SK-N-SH (cell line): ENCODE measurements around the gene SYNE2. TPM values are rescaled to one million over a fixed set of nuclear protein-coding genes. Genes with fewer than 3 reads are reported as not detected.
"Not testable (repeated sequence)": the region's sequence is repeated elsewhere in the genome, so short reads cannot be mapped to it uniquely, and the experiment has no call there.

Experiments used
- CTCF ChIA-PET: fragments of 300-600, 350-600 bp; formaldehyde crosslinking; extraction: SDS; loops from one replicate; lab custom pipeline; 2021; lab: Yijun Ruan, JAX
- POLR2A ChIA-PET: fragments of 350-600 bp; sonication (Branson Sonifier 250); formaldehyde crosslinking; extraction: SDS; loops from one replicate; lab custom pipeline; 2020; ENCODE audit warnings: antibody characterized with exemption, inconsistent platforms; lab: Yijun Ruan, JAX
- DNase-seq: peaks from one replicate; pipeline ENCODE4 v3.0.0; 2012
- H2AFZ ChIP-seq: fragments of 200-600 bp; sonication (generic); 2 replicates; pipeline ENCODE4 v1.8.1; 2016; ENCODE audit warnings: antibody characterized with exemption, mild to moderate bottlenecking, low read depth
- H3F3A ChIP-seq: fragments of 200-600 bp; sonication (generic); replicated peaks from 2 replicates; pipeline ENCODE3; 2016; ENCODE audit warnings: antibody characterized with exemption, mild to moderate bottlenecking; ENCODE audit not compliant: insufficient read depth
- H3K27ac ChIP-seq, 2 experiments: fragments of 200-500 bp in 1 of 2; fragments of 200-600 bp in 1 of 2; sonication (Bioruptor generic) in 1 of 2; sonication (generic), shearing (Covaris generic) in 1 of 2; 2 replicates each; pipeline versions ENCODE4 v1.5.1 to v1.6.1; 2014 to 2016; ENCODE audit warnings: low read depth in 2 of 2, inconsistent platforms in 1 of 2, low read length in 1 of 2, mild to moderate bottlenecking in 1 of 2, mixed read lengths in 1 of 2
- H3K27me3 ChIP-seq: fragments of 200-600 bp; sonication (generic), shearing (Covaris generic); 2 replicates; pipeline ENCODE4 v1.6.1; 2016; ENCODE audit warnings: mixed run types; ENCODE audit not compliant: insufficient read depth
- H3K36me3 ChIP-seq, 2 experiments: fragments of 200-500 bp in 1 of 2; fragments of 200-600 bp in 1 of 2; sonication (Bioruptor generic) in 1 of 2; sonication (generic) in 1 of 2; replicated peaks in 1 of 2; 2 replicates each; pipeline versions ENCODE3 to v1.5.1; 2014 to 2016; ENCODE audit warnings: low read length in 1 of 2, mild to moderate bottlenecking in 1 of 2; ENCODE audit not compliant: insufficient read depth in 2 of 2, control insufficient read depth in 1 of 2
- H3K4me1 ChIP-seq, 2 experiments: fragments of 200-500 bp in 1 of 2; fragments of 200-600 bp in 1 of 2; sonication (Bioruptor generic) in 1 of 2; sonication (generic), shearing (Covaris generic) in 1 of 2; 2 replicates each; pipeline versions ENCODE4 v1.5.1 to v1.6.1; 2014 to 2016; ENCODE audit warnings: low read depth in 1 of 2, low read length in 1 of 2, mixed run types in 1 of 2; ENCODE audit not compliant: insufficient read depth in 2 of 2, control insufficient read depth in 1 of 2
- H3K4me2 ChIP-seq: fragments of 200-600 bp; sonication (generic), shearing (Covaris generic); 2 replicates; pipeline ENCODE4 v1.6.1; 2017; ENCODE audit warnings: mixed run types
- H3K4me3 ChIP-seq, 2 experiments: fragments of 200-500 bp in 1 of 2; fragments of 200-600 bp in 1 of 2; sonication (Bioruptor generic) in 1 of 2; sonication (generic), shearing (Covaris generic) in 1 of 2; 2 replicates each; pipeline versions ENCODE4 v1.5.1 to v1.8.1; 2014 to 2016; ENCODE audit warnings: low read depth in 2 of 2, inconsistent platforms in 1 of 2, low read length in 1 of 2, mild to moderate bottlenecking in 1 of 2, mixed read lengths in 1 of 2, moderate library complexity in 1 of 2
- H3K79me2 ChIP-seq: fragments of 200-600 bp; sonication (generic); 2 replicates; pipeline ENCODE4 v1.8.1; 2017; ENCODE audit warnings: mild to moderate bottlenecking; ENCODE audit not compliant: insufficient read depth
- H3K9ac ChIP-seq: fragments of 200-600 bp; sonication (generic); 2 replicates; pipeline ENCODE4 v1.6.1; 2017; ENCODE audit warnings: mixed run types
- H3K9me2 ChIP-seq: fragments of 200-600 bp; sonication (generic); 2 replicates; pipeline ENCODE4 v1.6.1; 2017; ENCODE audit warnings: mixed run types
- H3K9me3 ChIP-seq: fragments of 200-600 bp; sonication (generic); 2 replicates; pipeline ENCODE4 v1.6.1; 2017; ENCODE audit warnings: mixed run types, mild to moderate bottlenecking, moderate library complexity
- H4K20me1 ChIP-seq: fragments of 200-600 bp; sonication (generic); 2 replicates; pipeline ENCODE4 v1.6.1; 2017; ENCODE audit warnings: mild to moderate bottlenecking, mixed run types; ENCODE audit not compliant: insufficient read depth
- ELF1 ChIP-seq: IDR thresholded peaks from 2 replicates; pipeline ENCODE4 v1.4.0; 2012
- NRF1 ChIP-seq: IDR thresholded peaks from 2 replicates; pipeline ENCODE4 v1.6.1; 2012; ENCODE audit warnings: low read depth, mild to moderate bottlenecking, low read length
- RFX5 ChIP-seq: IDR thresholded peaks from 2 replicates; pipeline ENCODE4 v1.6.1; 2012; ENCODE audit warnings: mild to moderate bottlenecking, improper control_type of control experiment, low read length
- WGBS: methylation state at CpG from one replicate; pipeline ENCODE4 v1.1.6; 2017; ENCODE audit warnings: low lambda C conversion rate; 5-methylcytosine and 5-hydroxymethylcytosine counted together
- polyA plus RNA-seq, 3 experiments: library from polyadenylated mRNA; depleted of rRNA; stranded (reverse); fragments of >200 nt; gene quantifications; 2 replicates each; pipeline ENCODE4 v1.2.3, GENCODE V29; 2012
- TF ChIP-seq, protein P1 (sequence below): IDR thresholded peaks from 2 replicates; pipeline ENCODE4; 2012
- TF ChIP-seq, protein P2 (sequence below): fragments of 150-350 bp; IDR thresholded peaks from 2 replicates; pipeline ENCODE4 v1.6.1; 2016; ENCODE audit warnings: mild to moderate bottlenecking, low read depth, low read length
- TF ChIP-seq, protein P3 (sequence below): IDR thresholded peaks from 2 replicates; pipeline ENCODE4 v1.4.0; 2012; ENCODE audit warnings: low read depth, borderline replicate concordance

The SYNE2 gene
- polyA plus RNA-seq, 1 of the 3 experiments (the other 2 are of a cell fraction): 7.1 TPM

DNA sequence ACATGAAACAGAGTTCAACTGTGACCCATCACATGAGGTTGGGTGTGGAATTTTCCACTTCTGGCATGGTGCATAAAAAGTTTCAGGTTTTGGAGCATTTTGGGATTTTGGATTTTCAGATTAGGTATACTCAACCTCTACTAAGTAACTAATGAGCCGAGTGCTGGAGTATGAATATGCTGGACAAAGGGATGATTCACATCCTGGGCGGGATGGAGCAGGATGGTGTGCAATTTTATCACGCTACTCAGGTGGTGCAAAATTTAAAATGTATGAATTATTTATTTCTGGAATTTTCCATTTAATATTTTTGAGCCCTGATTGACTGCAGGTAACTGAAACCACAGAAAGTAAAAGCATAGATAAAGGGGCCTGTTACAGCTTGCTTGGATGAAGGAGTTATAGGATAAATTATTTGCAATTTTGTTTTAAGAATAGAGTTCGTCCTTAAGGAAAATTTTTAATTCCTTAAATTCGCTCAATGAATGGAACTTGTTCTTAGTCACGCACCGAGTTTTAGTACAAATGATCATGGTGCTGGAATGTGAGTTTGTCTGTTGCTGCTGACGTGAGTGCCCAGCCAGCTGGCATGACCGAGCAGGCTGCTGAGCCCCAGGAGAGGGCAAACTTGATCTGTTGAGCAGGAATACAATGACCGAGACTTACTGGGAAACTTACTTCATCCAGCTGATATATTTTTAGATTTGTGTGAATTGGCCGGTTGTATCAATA, 265.0 kb downstream of the SYNE2 start:
- Histone ChIP-seq H3K9ac (no peak overlapping the region), H3K4me1 (no peaks in the 10 kb centered on the region), H3K27ac (no peak overlapping the region), H3K9me2 (no peaks in the 10 kb centered on the region), H3K36me3 (no peaks in the 10 kb centered on the region), H3K4me2 (no peak overlapping the region), H3K79me2 (no peaks in the 10 kb centered on the region), H3F3A (no peaks in the 10 kb centered on the region), H3K4me3 (no peak overlapping the region), H2AFZ (no peak overlapping the region), H3K9me3 (no peaks in the 10 kb centered on the region), H3K27me3 (no peaks in the 10 kb centered on the region), H4K20me1 (no peaks in the 10 kb centered on the region)
- TF ChIP-seq, protein P1, sequence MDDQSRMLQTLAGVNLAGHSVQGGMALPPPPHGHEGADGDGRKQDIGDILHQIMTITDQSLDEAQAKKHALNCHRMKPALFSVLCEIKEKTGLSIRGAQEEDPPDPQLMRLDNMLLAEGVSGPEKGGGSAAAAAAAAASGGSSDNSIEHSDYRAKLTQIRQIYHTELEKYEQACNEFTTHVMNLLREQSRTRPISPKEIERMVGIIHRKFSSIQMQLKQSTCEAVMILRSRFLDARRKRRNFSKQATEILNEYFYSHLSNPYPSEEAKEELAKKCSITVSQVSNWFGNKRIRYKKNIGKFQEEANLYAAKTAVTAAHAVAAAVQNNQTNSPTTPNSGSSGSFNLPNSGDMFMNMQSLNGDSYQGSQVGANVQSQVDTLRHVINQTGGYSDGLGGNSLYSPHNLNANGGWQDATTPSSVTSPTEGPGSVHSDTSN: no peak
- TF ChIP-seq, protein P2, sequence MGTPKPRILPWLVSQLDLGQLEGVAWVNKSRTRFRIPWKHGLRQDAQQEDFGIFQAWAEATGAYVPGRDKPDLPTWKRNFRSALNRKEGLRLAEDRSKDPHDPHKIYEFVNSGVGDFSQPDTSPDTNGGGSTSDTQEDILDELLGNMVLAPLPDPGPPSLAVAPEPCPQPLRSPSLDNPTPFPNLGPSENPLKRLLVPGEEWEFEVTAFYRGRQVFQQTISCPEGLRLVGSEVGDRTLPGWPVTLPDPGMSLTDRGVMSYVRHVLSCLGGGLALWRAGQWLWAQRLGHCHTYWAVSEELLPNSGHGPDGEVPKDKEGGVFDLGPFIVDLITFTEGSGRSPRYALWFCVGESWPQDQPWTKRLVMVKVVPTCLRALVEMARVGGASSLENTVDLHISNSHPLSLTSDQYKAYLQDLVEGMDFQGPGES: no peak
- TF ChIP-seq ELF1 (no peak), NRF1 (no peak), RFX5 (no peak)
- TF ChIP-seq, protein P3, sequence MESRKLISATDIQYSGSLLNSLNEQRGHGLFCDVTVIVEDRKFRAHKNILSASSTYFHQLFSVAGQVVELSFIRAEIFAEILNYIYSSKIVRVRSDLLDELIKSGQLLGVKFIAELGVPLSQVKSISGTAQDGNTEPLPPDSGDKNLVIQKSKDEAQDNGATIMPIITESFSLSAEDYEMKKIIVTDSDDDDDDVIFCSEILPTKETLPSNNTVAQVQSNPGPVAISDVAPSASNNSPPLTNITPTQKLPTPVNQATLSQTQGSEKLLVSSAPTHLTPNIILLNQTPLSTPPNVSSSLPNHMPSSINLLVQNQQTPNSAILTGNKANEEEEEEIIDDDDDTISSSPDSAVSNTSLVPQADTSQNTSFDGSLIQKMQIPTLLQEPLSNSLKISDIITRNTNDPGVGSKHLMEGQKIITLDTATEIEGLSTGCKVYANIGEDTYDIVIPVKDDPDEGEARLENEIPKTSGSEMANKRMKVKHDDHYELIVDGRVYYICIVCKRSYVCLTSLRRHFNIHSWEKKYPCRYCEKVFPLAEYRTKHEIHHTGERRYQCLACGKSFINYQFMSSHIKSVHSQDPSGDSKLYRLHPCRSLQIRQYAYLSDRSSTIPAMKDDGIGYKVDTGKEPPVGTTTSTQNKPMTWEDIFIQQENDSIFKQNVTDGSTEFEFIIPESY: no peak
- CTCF ChIA-PET: interaction anchor here (0.7 to 1.3 kb wide), 2 partner anchors 34 to 185 kb away, joined by 3 to 4 read pairs; no protein-coding TSS in a partner anchor
- POLR2A ChIA-PET: no interaction called here
- WGBS: 93% methylated on average over 11 of the region's 11 CpGs
- DNase-seq: no peak

GRCh38 chr14:64118403-64118742, 265.6 kb downstream of the SYNE2 start:
- H3K4me2 ChIP-seq, H2AFZ ChIP-seq, DNase-seq, H3K27me3 ChIP-seq, H3K9me3 ChIP-seq, H3K9ac ChIP-seq, H3K4me1 ChIP-seq, H3K27ac ChIP-seq, H3K36me3 ChIP-seq, POLR2A ChIA-PET, H3F3A ChIP-seq, H4K20me1 ChIP-seq, H3K9me2 ChIP-seq, H3K79me2 ChIP-seq, H3K4me3 ChIP-seq: not testable (repeated sequence)
- 93% methylated on average over 7 of the region's 7 CpGs for WGBS
- CTCF ChIA-PET: interaction anchor here (0.7 to 1.3 kb wide), 2 partner anchors 33 to 185 kb away, joined by 3 to 4 read pairs; no protein-coding TSS in a partner anchor
